Osteoblast (primary cell): Measurements from ENCODE around the gene LMTK2. TPM values are rescaled to one million over a fixed set of nuclear protein-coding genes. Genes with fewer than 3 reads are reported as not detected.

Experiments used
- DNase-seq: peaks from one replicate; pipeline ENCODE4 v3.0.0; 2011; ENCODE audit warnings: low spot score, mixed read lengths; ENCODE audit not compliant: insufficient read length; ENCODE audit errors: missing footprints
- H2AFZ ChIP-seq: 2 replicates; pipeline ENCODE4 v1.6.0; 2011; ENCODE audit warnings: mild to moderate bottlenecking, low read length
- H3K27ac ChIP-seq: 2 replicates; pipeline ENCODE4 v1.5.1; 2011; ENCODE audit warnings: mild to moderate bottlenecking, low read depth, low read length, moderate library complexity
- H3K27me3 ChIP-seq: 2 replicates; pipeline ENCODE4 v1.6.0; 2012; ENCODE audit warnings: mild to moderate bottlenecking, control low read depth, inconsistent platforms, low read length, moderate library complexity; ENCODE audit not compliant: insufficient read depth
- H3K36me3 ChIP-seq: 2 replicates; pipeline ENCODE4 v1.5.1; 2011; ENCODE audit warnings: mild to moderate bottlenecking, low read length, control low read depth, moderate library complexity; ENCODE audit not compliant: insufficient read depth
- H3K4me1 ChIP-seq: 2 replicates; pipeline ENCODE4 v1.5.1; 2011; ENCODE audit warnings: mild to moderate bottlenecking, low read length, control low read depth, moderate library complexity; ENCODE audit not compliant: insufficient read depth
- H3K4me2 ChIP-seq: 2 replicates; pipeline ENCODE4 v1.6.0; 2011; ENCODE audit warnings: mild to moderate bottlenecking, low read length; ENCODE audit not compliant: insufficient read depth
- H3K4me3 ChIP-seq: fragments of 200-600 bp; sonication (generic); 3 replicates; pipeline ENCODE4 v1.5.1; 2012; ENCODE audit warnings: mild to moderate bottlenecking, low read length, inconsistent platforms; ENCODE audit not compliant: insufficient read depth
- H3K79me2 ChIP-seq: 2 replicates; pipeline ENCODE4 v1.6.0; 2012; ENCODE audit warnings: mild to moderate bottlenecking, low read length, control low read depth, inconsistent platforms; ENCODE audit not compliant: insufficient read depth
- H3K9me3 ChIP-seq: 2 replicates; pipeline ENCODE4 v1.5.1; 2011; ENCODE audit warnings: low read depth, low read length, control low read depth
- H4K20me1 ChIP-seq: 2 replicates; pipeline ENCODE4 v1.6.0; 2012; ENCODE audit warnings: mild to moderate bottlenecking, low read length, control low read depth; ENCODE audit not compliant: insufficient read depth
- CTCF ChIP-seq: IDR thresholded peaks from 2 replicates; pipeline ENCODE4 v1.5.1; 2011; ENCODE audit warnings: mild to moderate bottlenecking, low read depth, low read length, moderate library complexity; ENCODE audit errors: extremely low read depth
- total RNA-seq: library from RNA; depleted of rRNA; stranded (reverse); fragments of >200 nt; gene quantifications from 2 replicates; pipeline ENCODE4 v1.2.3, GENCODE V29; 2012

The LMTK2 gene
- total RNA-seq, 1 donor = 14.1 TPM

DNA sequence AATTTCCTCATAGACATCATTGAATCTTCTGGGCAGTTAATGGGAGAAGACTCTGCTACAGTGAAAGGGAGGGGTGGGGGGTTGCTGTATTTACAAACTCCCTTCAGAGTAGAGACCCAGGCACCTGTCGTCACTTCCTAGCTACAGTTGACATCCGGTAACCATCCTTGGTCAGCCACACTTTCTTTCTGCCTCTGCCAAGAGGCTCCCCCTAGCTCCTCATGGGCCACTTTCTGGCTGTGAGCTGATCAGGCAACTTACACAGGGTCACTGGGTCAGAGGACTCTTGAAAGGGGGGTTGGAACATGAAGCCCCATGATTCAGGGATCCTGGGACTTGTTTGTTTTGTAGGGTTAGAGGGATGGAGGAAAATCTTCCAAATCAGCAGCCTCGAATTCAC lies 144.1 kb downstream of the LMTK2 start:
- no peak overlapping the region for H3K4me3 ChIP-seq
- H3K9me3 ChIP-seq = no peaks in the 10 kb centered on the region
- peaks cover 46% of the 10 kb centered on the region for H3K79me2 ChIP-seq
- H3K36me3 ChIP-seq = peaks cover 5% of the 10 kb centered on the region
- no peaks in the 10 kb centered on the region for H4K20me1 ChIP-seq
- H3K4me2 ChIP-seq = peak overlapping the region; percentile 97
- no peak for TF ChIP-seq CTCF
- H3K27ac ChIP-seq = no peak overlapping the region
- peak; percentile 55 for DNase-seq
- peaks cover 16% of the 10 kb centered on the region for H3K4me1 ChIP-seq
- H2AFZ ChIP-seq = no peak overlapping the region
- H3K27me3 ChIP-seq = no peaks in the 10 kb centered on the region

DNA sequence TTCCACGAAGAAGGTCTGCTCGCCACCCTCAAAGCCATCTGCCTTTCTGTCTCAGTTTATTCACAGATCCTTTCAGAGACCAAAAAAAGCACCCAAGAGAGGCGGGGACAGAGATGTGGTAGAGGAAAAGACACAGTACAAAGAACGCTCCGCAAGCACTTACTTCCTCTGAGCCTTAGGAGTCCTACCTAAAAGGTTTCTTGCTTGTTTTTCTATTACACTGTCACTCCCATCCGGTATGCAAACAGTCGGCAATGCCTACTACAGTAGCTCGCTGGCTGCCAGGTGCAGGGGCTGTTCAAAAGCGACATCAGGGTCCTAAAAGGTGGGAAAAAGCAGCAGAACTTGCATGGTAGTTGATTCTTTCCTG lies 144.6 kb downstream of the LMTK2 start:
- Histone ChIP-seq H3K4me2 (peak overlapping the region; percentile 97), H3K27ac (peak overlapping the region; percentile 57), H2AFZ (peak overlapping the region; percentile 94), H3K4me1 (peaks cover 16% of the 10 kb centered on the region), H3K9me3 (no peaks in the 10 kb centered on the region), H3K4me3 (peak overlapping the region; percentile 95), H3K36me3 (peaks cover 5% of the 10 kb centered on the region), H4K20me1 (no peaks in the 10 kb centered on the region), H3K27me3 (no peaks in the 10 kb centered on the region), H3K79me2 (peaks cover 47% of the 10 kb centered on the region)
- TF ChIP-seq CTCF = no peak
- peak; percentile 14 for DNase-seq

- Histone ChIP-seq H2AFZ (peak within 1 kb of the TSS; percentile 97), H3K4me3 (peak within 1 kb of the TSS; percentile 95), H3K27ac (peak within 1 kb of the TSS; percentile 63), H3K4me1 (peaks cover 16% of the 10 kb centered on the region), H4K20me1 (no peaks in the 10 kb centered on the region), H3K79me2 (peaks cover 52% of the 10 kb centered on the region), H3K27me3 (no peaks in the 10 kb centered on the region), H3K9me3 (no peaks in the 10 kb centered on the region), H3K4me2 (peak within 1 kb of the TSS; percentile 97), H3K36me3 (peaks cover 10% of the 10 kb centered on the region)
- DNase-seq = peak; percentile 100
- no peak for TF ChIP-seq CTCF
Measured at GRCh38 chr7:98251601-98252424, 145.2 kb downstream of the LMTK2 start, which contains the start of gene TECPR1. TECPR1 (minus strand) TSS chr7:98252232; CDS start chr7:98246146, 6,086 bp downstream.

GRCh38 chr7:98252425-98253054 lies 145.9 kb downstream of the LMTK2 start:
- peak overlapping the region; percentile 63 for H3K27ac ChIP-seq
- H3K27me3 ChIP-seq = no peaks in the 10 kb centered on the region
- peaks cover 53% of the 10 kb centered on the region for H3K79me2 ChIP-seq
- H2AFZ ChIP-seq = peak overlapping the region; percentile 97
- TF ChIP-seq CTCF = no peak
- peaks cover 16% of the 10 kb centered on the region for H3K4me1 ChIP-seq
- H3K36me3 ChIP-seq = peaks cover 13% of the 10 kb centered on the region
- no peaks in the 10 kb centered on the region for H3K9me3 ChIP-seq
- no peaks in the 10 kb centered on the region for H4K20me1 ChIP-seq
- peak overlapping the region; percentile 97 for H3K4me2 ChIP-seq
- H3K4me3 ChIP-seq = peak overlapping the region; percentile 95
- peak; percentile 66 for DNase-seq
